Measurements from ENCODE around the gene ELP1.
"Not testable (repeated sequence)": the region's sequence is repeated elsewhere in the genome, so short reads cannot be mapped to it uniquely, and the experiment has no call there.

ELP1 gene

GRCh38 chr9:108933718-108934322, at the start of gene ELP1:
TSS of gene ELP1 (minus strand) at chr9:108934124. CDS start at chr9:108931146, 2,978 bp downstream.
- TF ChIP-seq CTCF (conservative IDR thresholded peaks at IDR 0.05): peak; percentile 68
- peak within 1 kb of the TSS; percentile 89 for H3K27ac ChIP-seq

GRCh38 chr9:108980893-108981292, 47.0 kb upstream of the ELP1 start:
- no peak overlapping the region; the same call in 1 of the 2 replicates for H3K27ac ChIP-seq
- TF ChIP-seq CTCF (conservative IDR thresholded peaks at IDR 0.05): no peak

- no peak for TF ChIP-seq CTCF (conservative IDR thresholded peaks at IDR 0.05)
- no peak overlapping the region for H3K27ac ChIP-seq
These were observed 44.3 kb upstream of the ELP1 start for GRCh38 chr9:108978205-108978604.

GRCh38 chr9:108973895-108974294, 40.0 kb upstream of the ELP1 start:
- no peak for TF ChIP-seq CTCF (conservative IDR thresholded peaks at IDR 0.05)
- H3K27ac ChIP-seq: no peak overlapping the region

GRCh38 chr9:108972626-108973209, 38.8 kb upstream of the ELP1 start:
- H3K27ac ChIP-seq: no peak overlapping the region
- no peak for TF ChIP-seq CTCF (conservative IDR thresholded peaks at IDR 0.05)

- no peak for TF ChIP-seq CTCF (conservative IDR thresholded peaks at IDR 0.05)
- no peak overlapping the region for H3K27ac ChIP-seq
These were observed 38.3 kb upstream of the ELP1 start for GRCh38 chr9:108972186-108972585.

- H3K27ac ChIP-seq: not testable (repeated sequence)
These were observed 37.5 kb upstream of the ELP1 start for GRCh38 chr9:108971392-108971791.

- no peak for TF ChIP-seq CTCF (conservative IDR thresholded peaks at IDR 0.05)
These were observed 34.0 kb upstream of the ELP1 start for GRCh38 chr9:108967916-108968315.

More at GRCh38 chr9:108967916-108968315, 34.0 kb upstream of the ELP1 start:
- H3K27ac ChIP-seq: no peak overlapping the region
